Left hindlimb (tissue), 1 donor: ENCODE data around the gene WFDC10B.
"Not testable (repeated sequence)": the region's sequence is repeated elsewhere in the genome, so short reads cannot be mapped to it uniquely, and the experiment has no call there.

ENCODE experiments used
- DNase-seq: peaks from one replicate; pipeline ENCODE4 v3.0.0-alpha.2; 2018

The WFDC10B gene

GRCh38 chr20:45646875-45647274, 57.9 kb downstream of the WFDC10B start:
- DNase-seq: no peak

GRCh38 chr20:45645869-45646268, 59.0 kb downstream of the WFDC10B start:
- DNase-seq: not testable (repeated sequence)

- not testable (repeated sequence) for DNase-seq
These were observed 63.7 kb downstream of the WFDC10B start for GRCh38 chr20:45641076-45641475.

GRCh38 chr20:45639687-45640086, 65.1 kb downstream of the WFDC10B start:
- DNase-seq: no peak

DNA sequence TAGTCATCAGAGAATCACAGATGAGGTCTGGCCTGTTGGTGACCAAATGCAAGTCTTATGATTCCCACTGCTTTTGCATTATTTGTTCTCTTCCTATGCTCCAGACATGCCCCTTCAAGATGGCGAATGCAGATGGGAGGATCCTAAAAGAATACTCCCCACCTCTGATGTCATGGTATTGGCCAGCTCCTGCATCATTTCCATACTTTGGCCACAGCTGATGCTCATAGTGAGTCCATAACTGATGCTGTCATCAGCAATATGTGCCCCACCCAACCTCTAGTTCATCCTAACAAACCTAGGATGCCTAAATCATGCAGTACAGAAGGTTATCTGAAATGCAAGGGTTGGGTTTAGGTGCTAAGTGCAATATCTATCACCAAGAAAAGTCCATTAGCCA, 68.3 kb downstream of the WFDC10B start:
- no peak for DNase-seq
